Tibial artery (tissue), 4 donors: Measurements from ENCODE around the gene SAP30L.

Experiments used
- DNase-seq, 2 donors: peaks; one replicate each; pipeline ENCODE4 v3.0.0-alpha.2; 2019
- H3K27ac ChIP-seq, 2 donors: fragments of 200-600 bp; sonication (generic) in 1 of 2; 1 replicate in 1 of 2; 2 replicates in 1 of 2; pipeline ENCODE4 v1.5.1; 2018 to 2019; ENCODE audit warnings: mild to moderate bottlenecking in 1 of 2
- H3K27me3 ChIP-seq, 2 donors: fragments of 200-600 bp; sonication (generic) in 1 of 2; one replicate each; pipeline versions ENCODE4 v1.5.1 to v1.6.0; 2016 to 2019
- H3K36me3 ChIP-seq, 3 donors: fragments of 200-600 bp; sonication (generic) in 2 of 3; one replicate each; pipeline ENCODE4 v1.5.1; 2016 to 2019; ENCODE audit warnings: mild to moderate bottlenecking in 2 of 3
- H3K4me1 ChIP-seq, 4 donors: fragments of 200-600 bp; sonication (generic) in 2 of 4; 1 replicate in 3 of 4; 2 replicates in 1 of 4; pipeline ENCODE4 v1.5.1; 2016 to 2019
- H3K4me3 ChIP-seq, 2 donors: fragments of 200-600 bp; sonication (generic) in 1 of 2; 1 replicate in 1 of 2; 2 replicates in 1 of 2; pipeline ENCODE4 v1.5.1; 2018 to 2019; ENCODE audit warnings: mild to moderate bottlenecking in 2 of 2
- H3K9me3 ChIP-seq, 3 donors: fragments of 200-600 bp; sonication (generic) in 1 of 3; one replicate each; pipeline ENCODE4 v1.5.1; 2016 to 2019
- intact Hi-C: fragments of 100-400 bp; cut with DNase I; formaldehyde crosslinking; loops from one replicate; pipeline ENCODE4 v1.15.0; 2023; ENCODE audit warnings: low total_unique reads
- TF ChIP-seq, protein P1 (sequence below), 2 experiments: fragments of 200-600 bp in 1 of 2; fragments of 450-650 bp in 1 of 2; IDR thresholded peaks; one replicate each; pipeline ENCODE4 v1.5.1; 2017 to 2019; ENCODE audit warnings: antibody characterized with exemption in 2 of 2, mild to moderate bottlenecking in 1 of 2, moderate library complexity in 1 of 2

SAP30L gene

DNA sequence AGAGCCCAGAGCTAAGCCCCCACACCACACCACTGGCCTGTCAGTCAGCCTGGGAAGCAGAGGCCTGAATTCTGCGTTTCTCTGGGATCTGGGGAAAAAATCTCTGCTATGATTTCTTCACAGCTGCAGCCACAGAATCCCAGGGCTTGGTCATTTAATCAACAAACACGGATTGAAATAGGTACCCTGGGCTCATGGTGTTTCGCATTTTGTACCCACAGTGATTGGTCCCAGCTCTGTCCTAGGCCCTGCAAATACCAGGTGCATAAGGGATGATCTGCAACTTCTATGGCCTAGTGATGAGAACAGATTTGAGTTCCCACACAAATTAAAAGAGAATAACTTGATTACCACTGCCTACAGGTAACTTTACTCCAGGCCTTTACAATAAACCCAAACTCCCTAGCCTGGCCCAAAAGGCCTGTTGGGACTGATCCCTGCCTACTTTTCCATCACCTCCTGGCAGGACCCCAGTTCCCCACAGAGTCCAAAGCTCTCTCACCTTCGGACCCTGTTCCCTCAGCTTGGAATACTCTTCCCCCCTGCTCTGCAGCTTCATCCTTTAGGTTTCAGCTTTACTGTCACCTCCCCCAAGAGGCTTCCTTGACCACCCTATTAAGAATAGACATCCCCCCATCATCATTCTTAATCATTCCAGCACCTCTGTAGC, 14.7 kb upstream of the SAP30L start:
- no peak overlapping the region for H3K27ac ChIP-seq
- DNase-seq, result no peak
- peaks cover 0 to 12% (median 12%) of the 10 kb centered on the region in 3 donors for H3K36me3 ChIP-seq
- H3K9me3 ChIP-seq, result no peaks in the 10 kb centered on the region
- intact Hi-C loops, result no loop called here
- no peaks in the 10 kb centered on the region for H3K27me3 ChIP-seq
- H3K4me1 ChIP-seq, result no peaks in the 10 kb centered on the region
- no peak overlapping the region for H3K4me3 ChIP-seq
- TF ChIP-seq, protein P1, sequence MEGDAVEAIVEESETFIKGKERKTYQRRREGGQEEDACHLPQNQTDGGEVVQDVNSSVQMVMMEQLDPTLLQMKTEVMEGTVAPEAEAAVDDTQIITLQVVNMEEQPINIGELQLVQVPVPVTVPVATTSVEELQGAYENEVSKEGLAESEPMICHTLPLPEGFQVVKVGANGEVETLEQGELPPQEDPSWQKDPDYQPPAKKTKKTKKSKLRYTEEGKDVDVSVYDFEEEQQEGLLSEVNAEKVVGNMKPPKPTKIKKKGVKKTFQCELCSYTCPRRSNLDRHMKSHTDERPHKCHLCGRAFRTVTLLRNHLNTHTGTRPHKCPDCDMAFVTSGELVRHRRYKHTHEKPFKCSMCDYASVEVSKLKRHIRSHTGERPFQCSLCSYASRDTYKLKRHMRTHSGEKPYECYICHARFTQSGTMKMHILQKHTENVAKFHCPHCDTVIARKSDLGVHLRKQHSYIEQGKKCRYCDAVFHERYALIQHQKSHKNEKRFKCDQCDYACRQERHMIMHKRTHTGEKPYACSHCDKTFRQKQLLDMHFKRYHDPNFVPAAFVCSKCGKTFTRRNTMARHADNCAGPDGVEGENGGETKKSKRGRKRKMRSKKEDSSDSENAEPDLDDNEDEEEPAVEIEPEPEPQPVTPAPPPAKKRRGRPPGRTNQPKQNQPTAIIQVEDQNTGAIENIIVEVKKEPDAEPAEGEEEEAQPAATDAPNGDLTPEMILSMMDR (IDR thresholded peaks at IDR 0.05), result no peak

DNA sequence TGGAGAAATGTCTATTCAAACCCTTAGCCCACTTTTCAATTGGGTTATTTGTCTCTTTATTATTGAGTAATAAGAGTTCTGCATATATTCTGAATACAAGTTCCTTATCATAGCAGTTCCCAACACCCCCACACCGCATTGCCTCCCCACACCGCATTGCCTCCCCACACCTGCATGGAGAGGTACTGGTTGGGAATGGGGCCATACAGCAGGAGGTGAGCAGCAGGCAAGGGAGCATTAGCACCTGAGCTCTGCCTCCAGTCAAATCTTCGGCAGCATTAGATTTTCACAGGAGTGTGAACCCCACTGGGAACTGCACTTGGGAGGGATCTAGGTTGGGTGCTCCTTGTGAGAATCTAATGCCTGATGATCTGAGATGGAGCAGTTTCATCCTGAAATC, 10.6 kb upstream of the SAP30L start:
- intact Hi-C loops, result no loop called here
- H3K36me3 ChIP-seq, result peaks cover 6 to 33% (median 32%) of the 10 kb centered on the region in 3 donors
- no peaks in the 10 kb centered on the region for H3K27me3 ChIP-seq

DNA sequence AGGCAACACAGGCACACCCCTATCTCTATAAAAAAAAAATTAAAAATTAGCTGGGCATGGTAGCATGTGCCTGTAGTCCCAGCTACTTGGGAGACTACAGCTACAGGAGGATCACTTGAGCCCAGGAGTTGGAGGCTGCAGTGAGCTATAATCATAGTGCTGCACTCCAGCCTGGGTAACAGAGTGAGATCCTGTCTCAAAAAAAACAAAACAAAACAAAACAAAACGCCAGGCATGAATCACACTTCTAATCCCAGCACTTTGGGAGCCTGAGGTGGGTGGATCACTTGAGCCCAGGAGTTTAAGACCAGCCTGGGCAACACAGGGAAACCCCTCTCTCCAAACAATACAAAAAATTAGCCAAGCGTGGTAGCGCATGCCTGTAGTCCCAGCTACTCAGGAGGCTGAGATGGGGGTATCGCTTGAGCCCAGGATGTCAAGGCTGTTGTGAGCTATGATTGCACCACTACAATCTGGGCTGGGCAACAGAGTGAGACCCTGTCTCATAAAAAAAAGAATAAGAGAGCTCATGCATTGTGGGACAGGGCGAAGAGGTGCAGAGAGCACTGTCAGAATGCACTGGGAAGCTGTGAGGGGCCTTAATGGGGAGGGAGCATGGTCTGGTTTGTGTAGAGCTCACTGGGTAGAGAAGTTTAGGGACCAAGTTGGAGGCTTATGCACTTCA, 8.4 kb upstream of the SAP30L start:
- peaks cover 6 to 54% (median 43%) of the 10 kb centered on the region in 3 donors for H3K36me3 ChIP-seq
- no peak for DNase-seq
- no peak overlapping the region for H3K4me3 ChIP-seq
- no peaks in the 10 kb centered on the region for H3K27me3 ChIP-seq
- intact Hi-C loops, result no loop called here
- TF ChIP-seq, protein P1 (IDR thresholded peaks at IDR 0.05), result no peak
- H3K9me3 ChIP-seq, result no peaks in the 10 kb centered on the region
- H3K4me1 ChIP-seq, result no peaks in the 10 kb centered on the region
- no peak overlapping the region for H3K27ac ChIP-seq

More for the DNA sequence above, 10.6 kb upstream of the SAP30L start:
- no peaks in the 10 kb centered on the region for H3K4me1 ChIP-seq
- H3K9me3 ChIP-seq, result no peaks in the 10 kb centered on the region
- TF ChIP-seq, protein P1 (IDR thresholded peaks at IDR 0.05), result no peak
- H3K27ac ChIP-seq, result no peak overlapping the region
- no peak for DNase-seq
- H3K4me3 ChIP-seq, result no peak overlapping the region

DNA sequence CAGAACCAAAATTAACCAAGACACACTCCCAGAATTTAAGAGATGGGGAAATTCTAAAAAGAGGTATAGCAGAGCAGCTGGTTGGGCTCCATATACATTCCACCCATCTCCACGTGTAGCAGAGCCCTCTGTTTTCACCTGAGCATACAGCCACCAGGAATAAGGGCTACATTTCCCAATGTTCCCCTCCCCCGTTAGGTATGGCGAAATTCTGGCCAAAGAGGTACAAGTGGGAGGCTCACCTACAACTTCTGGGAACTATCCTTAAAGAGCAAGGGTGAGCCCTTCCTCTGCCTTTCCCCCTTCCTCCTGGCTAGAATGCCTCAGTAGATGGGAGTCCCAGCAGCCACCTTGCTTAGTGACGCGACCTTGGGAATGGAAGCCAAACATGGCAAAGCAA, 5.3 kb upstream of the SAP30L start:
- TF ChIP-seq, protein P1 (IDR thresholded peaks at IDR 0.05), result no peak
- intact Hi-C loops, result no loop called here
- Histone ChIP-seq H3K9me3 (no peaks in the 10 kb centered on the region), H3K27ac (no peak overlapping the region), H3K36me3 (peaks cover 6 to 49% (median 37%) of the 10 kb centered on the region in 3 donors), H3K27me3 (no peaks in the 10 kb centered on the region), H3K4me1 (peaks cover 0 to 11% (median 7%) of the 10 kb centered on the region in 4 donors), H3K4me3 (no peak overlapping the region)
- no peak for DNase-seq

DNA sequence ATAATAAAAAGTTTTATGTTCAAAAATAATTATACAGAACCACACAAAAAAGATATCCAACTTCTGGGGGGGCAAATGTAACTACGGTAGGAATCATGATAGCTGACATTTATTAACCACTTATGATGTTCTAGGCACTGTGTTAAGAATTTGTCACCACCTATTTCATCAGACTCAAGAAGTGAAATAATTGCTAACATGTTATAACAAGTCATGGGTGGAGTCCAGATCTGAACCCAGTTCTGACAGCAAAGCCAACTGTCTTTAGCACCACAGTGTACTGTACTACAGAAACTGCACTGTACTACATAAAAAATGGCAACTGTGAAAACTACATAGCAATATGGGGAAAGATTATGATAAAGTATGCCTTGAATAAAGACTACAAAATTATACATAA, 3.0 kb upstream of the SAP30L start:
- Histone ChIP-seq H3K27ac (no peak overlapping the region), H3K4me1 (peaks cover 0 to 21% (median 15%) of the 10 kb centered on the region in 4 donors), H3K4me3 (no peak overlapping the region), H3K9me3 (no peaks in the 10 kb centered on the region), H3K36me3 (peaks cover 6 to 35% (median 25%) of the 10 kb centered on the region in 3 donors), H3K27me3 (no peaks in the 10 kb centered on the region)
- no peak for DNase-seq
- intact Hi-C loops, result no loop called here
- TF ChIP-seq, protein P1 (IDR thresholded peaks at IDR 0.05), result no peak
